ENCODE measurements around the gene ELF4.

GRCh38 chrX:130110379-130111219, at the start of gene ELF4:
- TF ChIP-seq MYC (IDR thresholded peaks at IDR 0.05; ENCODE audit: low read depth, low read length) (no peak), CTCF (IDR thresholded peaks at IDR 0.05; ENCODE audit: low read depth, low read length) (no peak), POLR2A (IDR thresholded peaks at IDR 0.05; ENCODE audit: extremely low read depth, insufficient read length) (no peak)

Data from NB4 (cell line).